AG09319 (cell line): Measurements from ENCODE around the gene P2RY6.

Experiments used
- DNase-seq: peaks from one replicate; pipeline ENCODE4 v3.0.0-alpha.2; 2010; ENCODE audit warnings: low read depth; ENCODE audit errors: extremely low read depth
- TF ChIP-seq, protein P1 (sequence below): IDR thresholded peaks from 2 replicates; pipeline ENCODE4 v1.5.1; 2011; ENCODE audit warnings: low read depth, mild to moderate bottlenecking, inconsistent platforms, low read length, moderate library complexity

Gene P2RY6

GRCh38 chr11:73239111-73239521 lies 33.0 kb upstream of the P2RY6 start:
- no peak for DNase-seq
- TF ChIP-seq, protein P1, sequence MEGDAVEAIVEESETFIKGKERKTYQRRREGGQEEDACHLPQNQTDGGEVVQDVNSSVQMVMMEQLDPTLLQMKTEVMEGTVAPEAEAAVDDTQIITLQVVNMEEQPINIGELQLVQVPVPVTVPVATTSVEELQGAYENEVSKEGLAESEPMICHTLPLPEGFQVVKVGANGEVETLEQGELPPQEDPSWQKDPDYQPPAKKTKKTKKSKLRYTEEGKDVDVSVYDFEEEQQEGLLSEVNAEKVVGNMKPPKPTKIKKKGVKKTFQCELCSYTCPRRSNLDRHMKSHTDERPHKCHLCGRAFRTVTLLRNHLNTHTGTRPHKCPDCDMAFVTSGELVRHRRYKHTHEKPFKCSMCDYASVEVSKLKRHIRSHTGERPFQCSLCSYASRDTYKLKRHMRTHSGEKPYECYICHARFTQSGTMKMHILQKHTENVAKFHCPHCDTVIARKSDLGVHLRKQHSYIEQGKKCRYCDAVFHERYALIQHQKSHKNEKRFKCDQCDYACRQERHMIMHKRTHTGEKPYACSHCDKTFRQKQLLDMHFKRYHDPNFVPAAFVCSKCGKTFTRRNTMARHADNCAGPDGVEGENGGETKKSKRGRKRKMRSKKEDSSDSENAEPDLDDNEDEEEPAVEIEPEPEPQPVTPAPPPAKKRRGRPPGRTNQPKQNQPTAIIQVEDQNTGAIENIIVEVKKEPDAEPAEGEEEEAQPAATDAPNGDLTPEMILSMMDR: no peak

DNA sequence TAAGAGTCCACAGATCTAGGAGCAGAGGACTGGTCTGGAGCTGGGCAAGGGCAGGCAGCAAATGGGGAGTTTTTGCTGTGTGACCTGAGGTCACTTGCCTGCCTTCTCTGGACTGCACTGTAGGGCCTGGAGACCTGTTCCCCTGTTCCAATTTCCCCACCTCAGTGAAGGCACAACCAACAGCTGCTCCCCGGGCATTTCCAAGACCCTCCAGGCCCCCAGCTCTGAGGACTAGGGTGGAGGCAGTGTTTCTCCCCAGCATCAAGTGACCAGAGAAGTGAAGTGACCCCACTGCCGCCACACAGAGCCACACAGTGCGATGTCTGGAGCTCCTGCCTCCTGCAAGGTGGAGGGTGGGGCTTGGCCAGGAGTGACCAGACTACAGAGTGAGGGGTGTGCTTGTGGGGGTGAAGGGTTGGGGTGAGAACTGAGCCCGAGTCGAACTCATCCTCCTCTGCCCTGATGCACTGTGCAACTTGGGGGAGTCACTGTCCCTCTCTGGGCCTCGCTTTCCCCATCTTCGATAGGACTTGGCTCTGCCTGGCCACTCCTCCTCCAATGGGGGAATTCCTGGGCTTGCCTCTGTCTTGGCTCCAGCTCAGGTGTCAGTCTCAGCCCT lies 32.5 kb upstream of the P2RY6 start:
- DNase-seq: no peak
- TF ChIP-seq, protein P1: no peak

- peak; percentile 52 for DNase-seq
- TF ChIP-seq, protein P1: no peak
These were observed 31.9 kb upstream of the P2RY6 start for GRCh38 chr11:73240190-73240781.

GRCh38 chr11:73241300-73241699 lies 30.8 kb upstream of the P2RY6 start:
- TF ChIP-seq, protein P1: no peak
- DNase-seq: no peak

GRCh38 chr11:73242251-73243092 lies 29.7 kb upstream of the P2RY6 start:
- TF ChIP-seq, protein P1: peak; percentile 87

GRCh38 chr11:73243093-73243485 lies 29.0 kb upstream of the P2RY6 start:
- DNase-seq: no peak
- TF ChIP-seq, protein P1: no peak

More at GRCh38 chr11:73242251-73243092, 29.7 kb upstream of the P2RY6 start:
- DNase-seq: peak; percentile 20

DNA sequence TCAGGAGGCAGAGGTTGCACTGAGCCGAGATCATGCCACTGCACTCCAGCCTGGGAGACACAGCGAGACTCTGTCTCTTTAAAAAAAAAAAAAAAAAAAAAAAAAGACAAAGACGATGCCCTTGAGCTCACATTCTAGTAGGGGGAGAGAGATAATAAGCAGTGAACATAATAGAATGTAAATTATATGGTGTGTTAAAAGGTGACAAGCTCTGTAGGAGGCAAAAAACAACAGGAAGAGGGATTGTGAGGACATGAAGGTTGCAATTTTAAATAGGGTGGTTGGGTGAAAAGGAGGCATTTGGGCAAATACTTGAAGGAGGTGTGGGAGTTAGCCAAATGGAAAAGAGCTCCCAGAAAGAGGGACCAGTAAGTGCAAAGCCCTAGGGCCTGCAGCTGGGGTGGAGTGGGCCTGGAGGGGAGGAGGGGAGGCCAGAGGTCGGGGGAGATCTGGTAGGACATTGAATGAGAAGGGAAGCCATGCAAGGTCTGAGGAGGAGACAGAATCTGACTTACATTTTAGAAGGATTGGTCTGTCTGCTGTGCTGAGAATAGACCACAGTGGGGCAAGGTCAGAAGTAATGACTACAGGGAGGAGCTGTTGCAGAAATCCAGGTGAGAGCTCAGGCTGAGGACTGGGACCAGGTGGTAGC lies 27.4 kb upstream of the P2RY6 start:
- no peak for DNase-seq
- TF ChIP-seq, protein P1: no peak
